HepG2 (cell line): ENCODE measurements around the gene APH1B. TPM values are rescaled to one million over a fixed set of nuclear protein-coding genes. Genes with fewer than 3 reads are reported as not detected.

Experiments
- ATAC-seq: fragments of 200-7000 bp; cut with Tn5 transposase; 3 replicates; pipeline ENCODE4 v1.9.1; 2020; ENCODE audit warnings: mild to moderate bottlenecking, moderate library complexity
- BruUV-seq: library from RNA; stranded (reverse); fragments of 400-500 nt; replicated peaks from 2 replicates; lab custom pipeline; 2021; lab: Mats Ljungman, UMichigan
- CTCF ChIA-PET: fragments of 300-600 bp; formaldehyde crosslinking; extraction: SDS; loops from one replicate; lab custom pipeline; 2021; ENCODE audit warnings: low total read pairs, inconsistent platforms, low intra/inter-chr PET ratio; lab: Yijun Ruan, JAX
- POLR2A ChIA-PET: fragments of 350-600 bp; sonication (Branson Sonifier 250); formaldehyde crosslinking; loops from one replicate; lab custom pipeline; 2020; ENCODE audit warnings: antibody characterized with exemption, inconsistent platforms; lab: Yijun Ruan, JAX
- DNase-seq: peaks from one replicate; pipeline ENCODE4 v3.0.0-alpha.2; 2015; ENCODE audit warnings: low spot score
- FAIRE-seq: peaks from 3 replicates; lab custom pipeline; 2011; peaks lifted over from hg19 to GRCh38; lab: Jason Lieb, UNC
- H2AFZ ChIP-seq: one replicate; pipeline ENCODE4 v1.6.1; 2011; ENCODE audit warnings: low read length, inconsistent platforms
- H3K27ac ChIP-seq: fragments of 300-600 bp; 3 replicates; pipeline ENCODE4 v1.8.0; 2011; ENCODE audit warnings: mixed run types, mild to moderate bottlenecking, mixed read lengths, low read length, inconsistent platforms; ENCODE audit not compliant: insufficient read depth; ENCODE audit errors: extremely low read length
- H3K27me3 ChIP-seq, 2 experiments: fragments of 200-600 bp in 1 of 2; 2 replicates in 1 of 2; 3 replicates in 1 of 2; pipeline versions ENCODE4 v1.6.0 to v1.8.0; 2011; ENCODE audit warnings: low read length in 2 of 2, mild to moderate bottlenecking in 2 of 2, moderate library complexity in 2 of 2, inconsistent platforms in 1 of 2; ENCODE audit not compliant: insufficient read depth in 2 of 2, control insufficient read depth in 1 of 2
- H3K36me3 ChIP-seq, 2 experiments: fragments of 200-600 bp in 1 of 2; replicated peaks in 1 of 2; 2 replicates in 1 of 2; 3 replicates in 1 of 2; pipeline versions ENCODE4 v1.5.1 to v1.8.0; 2011; ENCODE audit warnings: low read length in 2 of 2, inconsistent platforms in 1 of 2; ENCODE audit not compliant: insufficient read depth in 2 of 2, control insufficient read depth in 1 of 2
- H3K4me1 ChIP-seq: 2 replicates; pipeline ENCODE4 v1.5.1; 2012; ENCODE audit warnings: low read length, inconsistent platforms; ENCODE audit not compliant: insufficient read depth
- H3K4me2 ChIP-seq: 2 replicates; pipeline ENCODE4 v1.6.0; 2011; ENCODE audit warnings: low read depth, low read length, inconsistent platforms
- H3K4me3 ChIP-seq, 3 experiments: fragments of 200-600 bp in 1 of 3; sonication (generic), shearing (Covaris generic) in 1 of 3; replicated peaks in 1 of 3; 2 replicates each; pipeline ENCODE4 v1.5.1; 2011 to 2016; ENCODE audit warnings: low read length in 3 of 3, inconsistent platforms in 2 of 3, low read depth in 2 of 3, mild to moderate bottlenecking in 2 of 3, control low read depth in 1 of 3, mixed read lengths in 1 of 3; ENCODE audit not compliant: insufficient read depth in 1 of 3
- H3K79me2 ChIP-seq: one replicate; pipeline ENCODE4 v1.6.1; 2011; ENCODE audit warnings: low read length, inconsistent platforms; ENCODE audit not compliant: insufficient read depth
- H3K9ac ChIP-seq: 2 replicates; pipeline ENCODE4 v1.6.0; 2011; ENCODE audit warnings: mild to moderate bottlenecking, low read depth, low read length, inconsistent platforms; ENCODE audit not compliant: insufficient read depth
- H3K9me3 ChIP-seq: 2 replicates; pipeline ENCODE4 v1.5.1; 2012; ENCODE audit warnings: mild to moderate bottlenecking, low read length
- H4K20me1 ChIP-seq: 2 replicates; pipeline ENCODE4 v1.6.0; 2011; ENCODE audit warnings: inconsistent platforms, mild to moderate bottlenecking, low read length, moderate library complexity; ENCODE audit not compliant: insufficient read depth
- CENPX ChIP-seq: sonication (generic); formaldehyde crosslinking; IDR thresholded peaks from 2 replicates; pipeline ENCODE4 v1.9.0; 2021; ENCODE audit warnings: mild to moderate bottlenecking, missing genetic modification reagents, moderate library complexity
- DR1 ChIP-seq: sonication (generic); formaldehyde crosslinking; IDR thresholded peaks from 2 replicates; pipeline ENCODE4 v1.8.0; 2021; ENCODE audit warnings: mild to moderate bottlenecking, missing genetic modification reagents, inconsistent platforms
- FOXP1 ChIP-seq, 2 experiments: fragments of 450-650 bp in 1 of 2; IDR thresholded peaks; 2 replicates each; pipeline ENCODE4 v1.6.1; 2017 to 2018; ENCODE audit warnings: antibody characterized with exemption in 1 of 2
- HDAC1 ChIP-seq: sonication (generic); formaldehyde crosslinking; IDR thresholded peaks from 2 replicates; pipeline ENCODE4 v1.5.1; 2020; ENCODE audit warnings: mild to moderate bottlenecking, missing genetic modification reagents
- HOXA5 ChIP-seq: sonication (generic); formaldehyde crosslinking; IDR thresholded peaks from 2 replicates; pipeline ENCODE4 v1.4.0; 2020; ENCODE audit warnings: missing genetic modification reagents
- MXD4 ChIP-seq: IDR thresholded peaks from 2 replicates; pipeline ENCODE4 v1.6.1; 2016; ENCODE audit warnings: mild to moderate bottlenecking, missing biosample characterization, missing genetic modification reagents
- PAF1 ChIP-seq: IDR thresholded peaks from 2 replicates; pipeline ENCODE4 v1.6.1; 2016; ENCODE audit warnings: missing genetic modification reagents, missing compliant biosample characterization
- SNRNP70 ChIP-seq: fragments of 200-400 bp; formaldehyde crosslinking; IDR thresholded peaks from 2 replicates; pipeline ENCODE4 v1.6.1; 2017; ENCODE audit warnings: mild to moderate bottlenecking, low read depth, low read length, moderate library complexity
- THYN1 ChIP-seq: sonication (generic); formaldehyde crosslinking; IDR thresholded peaks from 2 replicates; pipeline ENCODE4 v1.8.1; 2023; ENCODE audit warnings: low read depth, mild to moderate bottlenecking, moderate library complexity, missing genetic modification reagents, borderline replicate concordance
- TMF1 ChIP-seq: sonication (generic); formaldehyde crosslinking; IDR thresholded peaks from 2 replicates; pipeline ENCODE4 v1.8.1; 2022; ENCODE audit warnings: low read depth, missing genetic modification reagents
- ZNF512B ChIP-seq: sonication (generic); formaldehyde crosslinking; IDR thresholded peaks from 2 replicates; pipeline ENCODE4 v1.5.1; 2020; ENCODE audit warnings: missing genetic modification reagents, mild to moderate bottlenecking, borderline replicate concordance
- ZNF605 ChIP-seq: sonication (generic); formaldehyde crosslinking; IDR thresholded peaks from 2 replicates; pipeline ENCODE4 v1.8.0; 2022; ENCODE audit warnings: mild to moderate bottlenecking, missing genetic modification reagents
- ZNF710 ChIP-seq: sonication (generic); formaldehyde crosslinking; IDR thresholded peaks from 2 replicates; pipeline ENCODE4 v1.5.0; 2020; ENCODE audit warnings: mild to moderate bottlenecking, missing genetic modification reagents, borderline replicate concordance
- WGBS: methylation state at CpG from one replicate; pipeline ENCODE4 v1.1.6; 2017; ENCODE audit warnings: low lambda C conversion rate; 5-methylcytosine and 5-hydroxymethylcytosine counted together
- in situ Hi-C: cut with HindIII; loops from 2 replicates; pipeline ENCODE4 v1.10.0; 2017; ENCODE audit warnings: low pct_unique_long_range_greater_than_20kb; ENCODE audit not compliant: extremely low pct_ligation_motif_present
- intact Hi-C: fragments of 100-400 bp; cut with micrococcal nuclease; formaldehyde crosslinking; loops from one replicate; pipeline ENCODE4 v1.10.0; 2022; ENCODE audit not compliant: unreplicated experiment
- polyA plus RNA-seq, 8 experiments: library from polyadenylated mRNA; depleted of rRNA in 3 of 8; stranded (reverse) in 7 of 8; unstranded in 1 of 8; fragments of >200 nt; fragmentation: Illumina TruSeq in 4 of 8; extraction: Trizol in 4 of 8; gene quantifications; 2 replicates each; pipeline versions ENCODE4 v1.2.1 to v1.2.3, GENCODE V29; 2011 to 2016; ENCODE audit warnings: low read depth in 4 of 8, missing spikeins in 1 of 8, mixed read lengths in 1 of 8; ENCODE audit not compliant: insufficient read depth in 1 of 8
- total RNA-seq, 5 experiments: library from RNA; depleted of rRNA; stranded (reverse); fragments of >200 nt; fragmentation: Illumina TruSeq; extraction: Trizol; gene quantifications; 2 replicates each; pipeline ENCODE4 v1.2.3, GENCODE V29; 2016; ENCODE audit warnings: low read depth in 1 of 5
- TF ChIP-seq, protein P1 (sequence below): sonication (generic); formaldehyde crosslinking; IDR thresholded peaks from 2 replicates; pipeline ENCODE4 v1.5.0; 2020; ENCODE audit warnings: missing genetic modification reagents

Gene APH1B
- total and polyA plus RNA-seq, 2 of the 13 experiments (the other 11 are each of a cell fraction or from before 2014, with no cell fraction given): 0.45 to 1.00 TPM

DNA sequence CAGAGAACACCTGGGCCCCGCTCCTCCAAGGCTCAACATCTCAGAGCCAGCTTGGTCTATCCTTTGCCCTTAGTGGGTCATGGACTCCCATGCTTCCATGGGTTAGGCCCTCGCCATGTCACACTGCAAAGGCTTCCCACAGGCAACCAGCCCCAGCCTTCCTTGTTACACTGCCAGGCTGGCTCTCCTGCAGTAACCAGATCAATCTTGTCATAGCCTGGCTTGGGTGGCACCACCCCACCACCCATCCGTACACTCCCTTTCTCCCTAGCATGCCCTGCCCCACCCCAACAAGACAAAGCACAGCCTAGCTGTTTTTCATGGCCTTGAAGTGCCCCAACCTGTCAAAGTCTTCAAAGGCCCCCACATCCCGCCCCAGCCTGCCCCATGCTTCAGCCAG lies 73.8 kb downstream of the APH1B start:
- Histone ChIP-seq H3K27ac (no peak overlapping the region), H3K27me3 (peaks cover 0 to 3% of the 10 kb centered on the region in 2 experiments; a peak in 2 of 5 replicates), H4K20me1 (no peaks in the 10 kb centered on the region), H2AFZ (no peak overlapping the region), H3K4me1 (peaks cover 17% of the 10 kb centered on the region), H3K4me3 (no peak overlapping the region), H3K4me2 (no peak overlapping the region), H3K9ac (no peak overlapping the region), H3K9me3 (no peaks in the 10 kb centered on the region), H3K36me3 (no peaks in the 10 kb centered on the region), H3K79me2 (no peaks in the 10 kb centered on the region)
- no peak for DNase-seq
- ChIA-PET CTCF (no interaction called here), POLR2A (no interaction called here)
- BruUV-seq: no TSS peak
- TF ChIP-seq HDAC1 (CRISPR knock-in tag) (no peak), MXD4 (no peak), HOXA5 (CRISPR knock-in tag) (no peak), CENPX (CRISPR knock-in tag) (no peak), SNRNP70 (no peak), ZNF605 (CRISPR knock-in tag) (no peak), DR1 (CRISPR knock-in tag) (no peak), THYN1 (no peak), ZNF512B (CRISPR knock-in tag) (no peak), TMF1 (CRISPR knock-in tag) (no peak), PAF1 (CRISPR knock-in tag) (no peak), ZNF710 (no peak), FOXP1 (IDR thresholded peaks at IDR 0.05) (no peak), FOXP1 (CRISPR knock-in tag; IDR thresholded peaks at IDR 0.05) (no peak)
- TF ChIP-seq, protein P1, sequence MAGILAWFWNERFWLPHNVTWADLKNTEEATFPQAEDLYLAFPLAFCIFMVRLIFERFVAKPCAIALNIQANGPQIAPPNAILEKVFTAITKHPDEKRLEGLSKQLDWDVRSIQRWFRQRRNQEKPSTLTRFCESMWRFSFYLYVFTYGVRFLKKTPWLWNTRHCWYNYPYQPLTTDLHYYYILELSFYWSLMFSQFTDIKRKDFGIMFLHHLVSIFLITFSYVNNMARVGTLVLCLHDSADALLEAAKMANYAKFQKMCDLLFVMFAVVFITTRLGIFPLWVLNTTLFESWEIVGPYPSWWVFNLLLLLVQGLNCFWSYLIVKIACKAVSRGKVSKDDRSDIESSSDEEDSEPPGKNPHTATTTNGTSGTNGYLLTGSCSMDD (CRISPR knock-in tag): no peak
- 44% methylated on average over 3 of the region's 4 CpGs for whole genome bisulfite sequencing
- FAIRE-seq: no peak
- no peak for ATAC-seq
- intact Hi-C loops: no loop called here
- in situ Hi-C loops: no loop called here
